ENCODE results near the gene MTFR2.

DNA sequence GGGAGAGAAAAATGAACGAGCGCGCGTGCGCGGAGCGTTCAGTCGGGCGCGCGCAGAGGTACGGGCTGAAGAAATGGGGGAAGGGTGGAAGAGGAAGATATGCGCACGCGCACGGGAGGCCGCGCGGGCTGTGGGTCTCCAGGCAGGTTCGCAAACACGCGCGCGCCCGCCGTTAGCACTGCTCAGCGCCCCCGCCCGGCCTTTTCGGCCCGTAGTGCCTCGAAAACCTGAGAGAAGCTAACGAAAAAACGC is 39.1 kb upstream of the MTFR2 start:
- TF ChIP-seq RAD21 (IDR thresholded peaks at IDR 0.05; ENCODE audit: low read depth) (no peak), EGR1 (IDR thresholded peaks at IDR 0.05) (no peak), TAF1 (IDR thresholded peaks at IDR 0.05; ENCODE audit: low read depth) (no peak), FOXM1 (IDR thresholded peaks at IDR 0.05; ENCODE audit: borderline replicate concordance, low read depth) (no peak), CREB1 (IDR thresholded peaks at IDR 0.05; ENCODE audit: low read depth) (no peak), EP300 (IDR thresholded peaks at IDR 0.05; ENCODE audit: borderline replicate concordance) (no peak), ZBTB7A (IDR thresholded peaks at IDR 0.05; ENCODE audit: low read depth) (no peak)
- TF ChIP-seq, protein P1, sequence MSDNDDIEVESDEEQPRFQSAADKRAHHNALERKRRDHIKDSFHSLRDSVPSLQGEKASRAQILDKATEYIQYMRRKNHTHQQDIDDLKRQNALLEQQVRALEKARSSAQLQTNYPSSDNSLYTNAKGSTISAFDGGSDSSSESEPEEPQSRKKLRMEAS (IDR thresholded peaks at IDR 0.05): no peak; the same call in 1 of the 2 replicates

All from Ishikawa (cell line).